HepG2 (cell line): ENCODE data around the gene VGF. TPM values are rescaled to one million over a fixed set of nuclear protein-coding genes. Genes with fewer than 3 reads are reported as not detected.

ENCODE experiments used
- ATF7 ChIP-seq, 2 experiments: fragments of 450-650 bp in 1 of 2; sonication (generic) in 1 of 2; formaldehyde crosslinking in 1 of 2; IDR thresholded peaks; 2 replicates each; pipeline versions ENCODE4 v1.4.0 to v1.6.1; 2016 to 2020; ENCODE audit warnings: antibody characterized with exemption in 1 of 2, mild to moderate bottlenecking in 1 of 2, missing genetic modification reagents in 1 of 2
- BRD4 ChIP-seq: sonication (generic); formaldehyde crosslinking; IDR thresholded peaks from 2 replicates; pipeline ENCODE4 v1.4.0; 2020; ENCODE audit warnings: missing genetic modification reagents
- CAMTA2 ChIP-seq: sonication (generic); formaldehyde crosslinking; IDR thresholded peaks from 2 replicates; pipeline ENCODE4 v1.4.0; 2020; ENCODE audit warnings: mild to moderate bottlenecking, missing genetic modification reagents, borderline replicate concordance
- DMTF1 ChIP-seq: sonication (generic); formaldehyde crosslinking; IDR thresholded peaks from 2 replicates; pipeline ENCODE4 v1.4.0; 2020; ENCODE audit warnings: mild to moderate bottlenecking, missing genetic modification reagents
- ELF3 ChIP-seq: IDR thresholded peaks from 2 replicates; pipeline ENCODE4 v1.6.1; 2016; ENCODE audit warnings: missing genetic modification reagents, missing compliant biosample characterization
- EP300 ChIP-seq, 3 experiments: sonication (generic) in 1 of 3; formaldehyde crosslinking in 1 of 3; IDR thresholded peaks; 2 replicates each; pipeline versions ENCODE4 v1.5.1 to v1.6.1; 2011 to 2020; ENCODE audit warnings: low read depth in 2 of 3, low read length in 2 of 3, borderline replicate concordance in 1 of 3, improper control_type of control experiment in 1 of 3, mild to moderate bottlenecking in 1 of 3, missing genetic modification reagents in 1 of 3, moderate library complexity in 1 of 3
- FOXA1 ChIP-seq, 2 experiments: fragments of 450-650 bp in 1 of 2; sonication (generic) in 1 of 2; formaldehyde crosslinking in 1 of 2; IDR thresholded peaks; 2 replicates each; pipeline versions ENCODE4 v1.4.0 to v1.6.1; 2016 to 2020; ENCODE audit warnings: missing genetic modification reagents in 1 of 2
- FOXK2 ChIP-seq: fragments of 450-650 bp; IDR thresholded peaks from 2 replicates; pipeline ENCODE4 v1.6.1; 2016
- HHEX ChIP-seq: IDR thresholded peaks from 2 replicates; pipeline ENCODE4 v1.6.1; 2016; ENCODE audit warnings: control low read depth
- IKZF5 ChIP-seq: IDR thresholded peaks from 2 replicates; pipeline ENCODE4 v1.6.1; 2018; ENCODE audit warnings: missing genetic modification reagents, mild to moderate bottlenecking, missing compliant biosample characterization
- NR2F2 ChIP-seq: IDR thresholded peaks from 2 replicates; pipeline ENCODE4 v1.6.1; 2012; ENCODE audit warnings: low read depth, inconsistent platforms, borderline replicate concordance
- SMAD3 ChIP-seq: sonication (generic); formaldehyde crosslinking; IDR thresholded peaks from 2 replicates; pipeline ENCODE4 v1.4.0; 2020; ENCODE audit warnings: missing genetic modification reagents
- SPEN ChIP-seq: sonication (generic); formaldehyde crosslinking; IDR thresholded peaks from 2 replicates; pipeline ENCODE4 v1.5.1; 2020; ENCODE audit warnings: low read depth, mild to moderate bottlenecking, missing genetic modification reagents
- TARDBP ChIP-seq: sonication (generic); formaldehyde crosslinking; IDR thresholded peaks from 2 replicates; pipeline ENCODE4 v1.8.0; 2022; ENCODE audit warnings: mild to moderate bottlenecking, missing genetic modification reagents
- TOE1 ChIP-seq: sonication (generic); formaldehyde crosslinking; IDR thresholded peaks from 2 replicates; pipeline ENCODE4 v1.4.0; 2020; ENCODE audit warnings: mild to moderate bottlenecking, missing genetic modification reagents
- ZNF317 ChIP-seq: sonication (generic); formaldehyde crosslinking; IDR thresholded peaks from 2 replicates; pipeline ENCODE4 v1.5.0; 2020; ENCODE audit warnings: mild to moderate bottlenecking, missing genetic modification reagents
- ZNF33B ChIP-seq: sonication (generic); formaldehyde crosslinking; IDR thresholded peaks from 2 replicates; pipeline ENCODE4 v1.5.1; 2020; ENCODE audit warnings: mild to moderate bottlenecking, missing genetic modification reagents
- ZNF792 ChIP-seq: IDR thresholded peaks from 2 replicates; pipeline ENCODE4 v1.6.1; 2016
- ZSCAN21 ChIP-seq: sonication (generic); formaldehyde crosslinking; IDR thresholded peaks from 2 replicates; pipeline ENCODE4 v1.8.0; 2022; ENCODE audit warnings: mild to moderate bottlenecking, missing genetic modification reagents, moderate library complexity, borderline replicate concordance
- polyA plus RNA-seq, 8 experiments: library from polyadenylated mRNA; depleted of rRNA in 3 of 8; stranded (reverse) in 7 of 8; unstranded in 1 of 8; fragments of >200 nt; fragmentation: Illumina TruSeq in 4 of 8; extraction: Trizol in 4 of 8; gene quantifications; 2 replicates each; pipeline versions ENCODE4 v1.2.1 to v1.2.3, GENCODE V29; 2011 to 2016; ENCODE audit warnings: low read depth in 4 of 8, missing spikeins in 1 of 8, mixed read lengths in 1 of 8; ENCODE audit not compliant: insufficient read depth in 1 of 8
- total RNA-seq, 5 experiments: library from RNA; depleted of rRNA; stranded (reverse); fragments of >200 nt; fragmentation: Illumina TruSeq; extraction: Trizol; gene quantifications; 2 replicates each; pipeline ENCODE4 v1.2.3, GENCODE V29; 2016; ENCODE audit warnings: low read depth in 1 of 5
- TF ChIP-seq, protein P1 (sequence below), 2 experiments: fragments of 450-650 bp in 1 of 2; sonication (generic) in 1 of 2; formaldehyde crosslinking; IDR thresholded peaks; 2 replicates each; pipeline versions ENCODE4 v1.5.0 to v1.8.0; 2020 to 2022; ENCODE audit warnings: mild to moderate bottlenecking in 1 of 2, missing genetic modification reagents in 1 of 2

Gene VGF
- total and polyA plus RNA-seq, 2 of the 13 experiments (the other 11 are each of a cell fraction or from before 2014, with no cell fraction given): 0.12 to 0.46 TPM

DNA sequence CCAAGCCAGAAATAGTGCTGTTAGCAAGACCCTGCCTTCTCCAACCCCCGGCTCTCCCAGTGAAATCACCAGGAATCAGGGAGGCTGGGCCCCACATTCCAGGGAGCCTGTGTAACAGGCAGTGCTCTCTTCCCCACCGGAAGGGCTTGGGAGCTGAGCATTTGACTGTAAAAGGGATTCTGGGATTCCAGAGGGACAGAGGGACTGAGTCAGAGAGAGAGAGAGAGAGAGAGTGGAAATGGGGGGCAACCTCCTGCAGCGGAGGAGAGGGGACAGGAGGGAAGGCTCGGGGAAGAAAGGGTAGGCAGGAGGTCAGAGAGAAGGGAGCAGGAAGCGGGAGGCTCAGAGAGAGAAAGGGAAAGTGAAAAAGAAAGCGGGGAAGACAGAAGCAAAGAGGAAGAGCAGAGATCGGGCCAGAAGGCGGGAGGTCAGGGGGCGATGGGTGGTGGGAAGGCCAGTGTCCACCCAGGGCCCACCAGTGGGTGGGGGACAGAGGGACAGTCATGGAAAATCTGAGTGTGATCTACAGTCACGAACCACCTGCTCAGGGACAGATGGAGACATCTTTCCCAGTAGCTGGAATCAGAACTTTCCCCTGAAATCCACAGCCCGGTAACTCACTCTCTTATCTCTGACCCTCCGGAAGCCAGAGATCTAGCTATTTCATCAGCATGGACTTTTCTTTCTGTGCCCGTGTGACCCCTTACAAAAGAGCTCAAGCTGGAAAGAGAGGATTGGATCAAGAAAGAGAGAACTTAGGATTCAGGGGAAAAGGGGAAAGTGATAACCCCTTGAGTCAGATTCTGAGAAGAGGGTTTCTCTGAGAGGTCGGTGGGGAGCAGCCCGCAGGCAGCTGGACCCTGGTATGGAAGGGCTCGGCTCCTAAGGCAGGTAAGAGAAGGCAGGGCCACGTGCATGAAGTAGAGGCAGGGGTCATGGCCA, 43.1 kb downstream of the VGF start (continued):
- TF ChIP-seq CAMTA2 (CRISPR knock-in tag) (no peak), ELF3 (CRISPR knock-in tag) (peak; percentile 56; the same call in 1 of the 2 replicates), TARDBP (CRISPR knock-in tag) (peak; percentile 74), EP300 (IDR thresholded peaks at IDR 0.05; ENCODE audit: low read depth in 2 of 2, low read length in 2 of 2) (peak in 1 of 2 experiments; percentile 74; a peak in 2 of 4 replicates), EP300 (CRISPR knock-in tag; IDR thresholded peaks at IDR 0.05; ENCODE audit: borderline replicate concordance) (peak; percentile 59; the same call in 1 of the 2 replicates), TOE1 (0 out of 2 replicates have a peak, but pooled peaks have one; percentile 26), HHEX (0 out of 2 replicates have a peak, but pooled peaks have one; percentile 7), ZNF317 (CRISPR knock-in tag) (0 out of 2 replicates have a peak, but pooled peaks have one; percentile 28), ZNF792 (CRISPR knock-in tag) (no peak), ZSCAN21 (CRISPR knock-in tag) (no peak), SPEN (CRISPR knock-in tag) (peak; percentile 47; the same call in 1 of the 2 replicates), FOXK2 (0 out of 2 replicates have a peak, but pooled peaks have one; percentile 42), FOXA1 (IDR thresholded peaks at IDR 0.05) (no peak), FOXA1 (CRISPR knock-in tag; IDR thresholded peaks at IDR 0.05) (peak; percentile 83), ATF7 (IDR thresholded peaks at IDR 0.05) (0 out of 2 replicates have a peak, but pooled peaks have one; percentile 16), ATF7 (CRISPR knock-in tag; IDR thresholded peaks at IDR 0.05) (peak; percentile 64; the same call in 1 of the 2 replicates), DMTF1 (CRISPR knock-in tag) (0 out of 2 replicates have a peak, but pooled peaks have one; percentile 25), NR2F2 (peak; percentile 44; the same call in 1 of the 2 replicates), IKZF5 (CRISPR knock-in tag) (peak; percentile 74; the same call in 1 of the 2 replicates), BRD4 (CRISPR knock-in tag) (peak; percentile 74; the same call in 1 of the 2 replicates), SMAD3 (CRISPR knock-in tag) (peak; percentile 21), ZNF33B (CRISPR knock-in tag) (no peak)
- TF ChIP-seq, protein P1, sequence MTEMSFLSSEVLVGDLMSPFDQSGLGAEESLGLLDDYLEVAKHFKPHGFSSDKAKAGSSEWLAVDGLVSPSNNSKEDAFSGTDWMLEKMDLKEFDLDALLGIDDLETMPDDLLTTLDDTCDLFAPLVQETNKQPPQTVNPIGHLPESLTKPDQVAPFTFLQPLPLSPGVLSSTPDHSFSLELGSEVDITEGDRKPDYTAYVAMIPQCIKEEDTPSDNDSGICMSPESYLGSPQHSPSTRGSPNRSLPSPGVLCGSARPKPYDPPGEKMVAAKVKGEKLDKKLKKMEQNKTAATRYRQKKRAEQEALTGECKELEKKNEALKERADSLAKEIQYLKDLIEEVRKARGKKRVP (CRISPR knock-in tag; IDR thresholded peaks at IDR 0.05): peak in 1 of 2 experiments; percentile 95; a peak in 2 of 4 replicates
